Heart left ventricle (tissue), 13 donors: ENCODE results near the gene TRPC3.

Experiments used
- CTCF ChIP-seq, 12 donors: fragments of 200-600 bp; sonication (generic) in 4 of 12; IDR thresholded peaks; one replicate each; pipeline versions ENCODE4 v1.5.0 to v1.8.0; 2018 to 2022; ENCODE audit warnings: antibody characterized with exemption in 12 of 12, mild to moderate bottlenecking in 5 of 12
- POLR2A ChIP-seq, 2 donors: fragments of 450-650 bp; IDR thresholded peaks; one replicate each; pipeline ENCODE4 v1.6.1; 2017; ENCODE audit warnings: antibody characterized with exemption in 2 of 2, mild to moderate bottlenecking in 2 of 2, moderate library complexity in 2 of 2
- donor health status: ischemic (EF 13 %, LVEDD 7.1; RV severe dilation, severe dysfunction).
- donor health status: DM: no; HTN: yes; CAD: no.
- donor health status: DM: no; HTN: no; CAD: no.
- donor health status: ischemic (EF 25% LVEDD 6.9; RV normal size, moderate dysfunction).
- donor health status: ischemic (EF 25% LVEDD 5.7; RV mildly dilated, moderate dysfunction).
- donor health status: ischemic (EF 35%, LVEDD 5.7; RV mildly dilated, moderate dysfunction).
- donor health status: nonischemic (EF 11% LVEDD 7.7; RV severe dilation, severe dysfunction).
- donor health status: DM: yes; HTN: yes; CAD: no.
- donor health status: PGD.
- donor health status: ischemic (EF 29% LVEDD 5.4; RV normal size, mild dysfunction).
- donor health status: nonischemic (EF 23%, LVEDD 6.1; RV moderate dilation, normal function).

DNA sequence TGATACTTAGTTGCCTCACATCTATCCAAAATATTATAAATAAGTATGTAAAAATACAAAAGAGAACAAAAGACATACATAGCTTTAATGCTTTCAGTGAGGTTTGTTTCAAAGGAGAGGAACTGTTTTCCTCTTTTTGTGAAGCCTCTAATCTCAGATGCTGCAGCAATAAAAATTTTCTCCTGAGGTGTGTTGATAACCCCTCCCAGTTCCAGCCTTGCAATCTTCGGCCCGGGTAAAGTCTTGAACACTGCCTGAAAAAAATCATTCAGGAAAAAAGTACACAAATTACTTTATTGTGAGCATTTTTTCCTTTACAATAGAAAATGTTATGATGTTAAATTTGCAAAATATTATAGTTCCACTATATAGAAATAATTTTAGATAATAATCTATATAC, 90.4 kb downstream of the TRPC3 start:
- no peak for TF ChIP-seq CTCF (IDR thresholded peaks at IDR 0.05)
- no peak for TF ChIP-seq POLR2A (IDR thresholded peaks at IDR 0.05)
